Measurements from ENCODE around the gene DYNLT1.
"Not testable (repeated sequence)": the region's sequence is repeated elsewhere in the genome, so short reads cannot be mapped to it uniquely, and the experiment has no call there.

The DYNLT1 gene

DNA sequence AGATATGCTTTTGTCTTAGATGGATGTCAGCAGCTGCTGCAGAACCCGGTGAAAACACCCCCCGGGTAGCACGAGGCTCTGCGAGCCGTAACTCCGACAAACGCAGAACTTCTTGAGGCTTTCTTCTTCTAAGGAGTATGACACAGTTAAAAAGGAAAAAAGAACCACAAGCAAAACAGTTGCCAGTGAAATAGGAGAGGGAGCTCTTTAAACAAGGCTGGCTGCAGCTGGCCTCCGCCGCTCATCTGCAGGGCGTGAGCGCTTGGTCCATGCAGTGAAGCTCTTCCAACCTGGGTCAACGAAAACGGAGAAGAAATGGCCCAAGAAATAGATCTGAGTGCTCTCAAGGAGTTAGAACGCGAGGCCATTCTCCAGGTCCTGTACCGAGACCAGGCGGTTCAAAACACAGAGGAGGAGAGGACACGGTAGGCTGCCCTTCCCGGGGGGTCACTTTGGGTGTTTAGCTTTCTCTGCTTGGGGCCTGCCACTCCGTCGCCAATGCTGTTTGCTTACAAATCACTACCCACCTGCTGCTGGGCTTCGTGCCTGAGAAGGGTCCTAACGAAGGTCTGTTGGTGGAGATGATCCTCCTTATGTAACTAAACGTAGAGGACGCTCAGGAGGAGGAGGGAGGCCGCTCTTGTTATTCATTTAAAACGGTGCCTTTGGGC, 18.5 kb upstream of the DYNLT1 start:
- TF ChIP-seq, protein P1, sequence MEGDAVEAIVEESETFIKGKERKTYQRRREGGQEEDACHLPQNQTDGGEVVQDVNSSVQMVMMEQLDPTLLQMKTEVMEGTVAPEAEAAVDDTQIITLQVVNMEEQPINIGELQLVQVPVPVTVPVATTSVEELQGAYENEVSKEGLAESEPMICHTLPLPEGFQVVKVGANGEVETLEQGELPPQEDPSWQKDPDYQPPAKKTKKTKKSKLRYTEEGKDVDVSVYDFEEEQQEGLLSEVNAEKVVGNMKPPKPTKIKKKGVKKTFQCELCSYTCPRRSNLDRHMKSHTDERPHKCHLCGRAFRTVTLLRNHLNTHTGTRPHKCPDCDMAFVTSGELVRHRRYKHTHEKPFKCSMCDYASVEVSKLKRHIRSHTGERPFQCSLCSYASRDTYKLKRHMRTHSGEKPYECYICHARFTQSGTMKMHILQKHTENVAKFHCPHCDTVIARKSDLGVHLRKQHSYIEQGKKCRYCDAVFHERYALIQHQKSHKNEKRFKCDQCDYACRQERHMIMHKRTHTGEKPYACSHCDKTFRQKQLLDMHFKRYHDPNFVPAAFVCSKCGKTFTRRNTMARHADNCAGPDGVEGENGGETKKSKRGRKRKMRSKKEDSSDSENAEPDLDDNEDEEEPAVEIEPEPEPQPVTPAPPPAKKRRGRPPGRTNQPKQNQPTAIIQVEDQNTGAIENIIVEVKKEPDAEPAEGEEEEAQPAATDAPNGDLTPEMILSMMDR (IDR thresholded peaks at IDR 0.05; ENCODE audit: low read length, missing control alignments): no peak
- DNase-seq (ENCODE audit: low read depth): no peak
- no peak overlapping the region for H3K4me3 ChIP-seq (replicated peaks; ENCODE audit: low read depth, low read length)

DNA sequence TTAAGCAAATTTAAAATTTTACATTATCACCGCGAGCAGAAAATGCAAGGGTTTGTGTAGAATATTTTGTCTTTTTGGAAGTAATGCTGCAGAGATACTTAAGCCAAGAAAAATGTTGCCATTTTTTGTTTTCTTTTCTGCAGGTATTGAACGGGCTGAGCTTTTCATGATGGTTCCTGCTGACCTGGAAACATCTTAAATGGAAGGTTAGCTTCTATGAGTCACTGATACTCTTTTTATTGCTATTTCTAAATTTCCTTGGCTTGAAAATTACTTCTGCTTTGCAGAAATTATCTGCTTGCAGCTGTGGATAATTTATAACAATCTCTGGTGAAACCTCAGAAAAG, 18.0 kb upstream of the DYNLT1 start:
- no peak overlapping the region for H3K4me3 ChIP-seq (replicated peaks; ENCODE audit: low read depth, low read length)
- TF ChIP-seq, protein P1 (IDR thresholded peaks at IDR 0.05; ENCODE audit: low read length, missing control alignments): no peak
- DNase-seq (ENCODE audit: low read depth): no peak

DNA sequence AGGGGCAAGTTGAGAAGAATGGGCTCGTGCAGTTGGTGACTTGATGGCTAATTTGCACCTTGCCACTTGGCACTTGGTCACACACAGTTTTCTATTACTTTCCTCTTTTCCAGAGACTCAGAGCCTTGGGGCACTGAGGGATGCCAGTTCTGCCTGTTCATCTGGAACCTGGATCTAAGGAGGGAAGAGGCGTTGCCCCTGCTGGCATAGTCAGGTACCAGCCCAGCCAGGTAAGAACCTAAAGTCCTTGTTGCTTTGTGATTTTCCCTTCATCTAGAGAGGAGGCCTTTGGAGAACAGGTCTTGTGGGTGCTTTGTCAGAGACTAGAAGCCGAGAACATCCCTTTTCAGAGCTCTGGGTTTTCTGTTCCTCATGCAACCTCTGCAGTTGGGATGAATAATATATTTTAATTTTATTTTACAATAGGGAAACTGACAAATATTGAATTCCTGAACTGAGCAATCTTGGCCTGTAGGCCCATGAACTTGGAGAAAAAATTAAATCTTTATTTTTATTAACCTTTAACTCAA, 16.7 kb upstream of the DYNLT1 start:
- TF ChIP-seq, protein P1 (IDR thresholded peaks at IDR 0.05; ENCODE audit: low read length, missing control alignments): no peak
- no peak overlapping the region for H3K4me3 ChIP-seq (replicated peaks; ENCODE audit: low read depth, low read length)
- DNase-seq (ENCODE audit: low read depth): no peak

DNA sequence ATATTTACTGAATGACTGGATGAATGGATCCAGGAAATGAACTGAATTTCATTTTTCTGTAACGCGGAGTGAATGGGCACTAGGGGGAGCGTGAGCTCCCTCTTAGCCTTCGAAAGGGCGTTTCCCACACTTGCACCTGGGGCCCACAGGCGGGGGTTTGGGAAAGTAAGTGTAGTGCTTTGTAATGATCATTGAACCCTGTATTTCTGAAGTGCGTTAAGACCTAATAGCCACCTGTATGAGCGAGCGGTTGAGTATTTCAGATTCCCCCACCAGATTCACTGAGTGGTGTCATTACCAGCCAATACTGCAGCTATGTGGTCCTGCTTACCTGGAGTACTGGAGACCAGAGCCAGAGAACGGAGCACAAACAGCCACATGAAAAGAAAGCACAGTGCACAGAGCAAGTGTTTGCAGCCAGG, 15.8 kb upstream of the DYNLT1 start:
- H3K4me3 ChIP-seq (replicated peaks; ENCODE audit: low read depth, low read length): no peak overlapping the region
- no peak for DNase-seq (ENCODE audit: low read depth)
- TF ChIP-seq, protein P1 (IDR thresholded peaks at IDR 0.05; ENCODE audit: low read length, missing control alignments): peak; percentile 56

DNA sequence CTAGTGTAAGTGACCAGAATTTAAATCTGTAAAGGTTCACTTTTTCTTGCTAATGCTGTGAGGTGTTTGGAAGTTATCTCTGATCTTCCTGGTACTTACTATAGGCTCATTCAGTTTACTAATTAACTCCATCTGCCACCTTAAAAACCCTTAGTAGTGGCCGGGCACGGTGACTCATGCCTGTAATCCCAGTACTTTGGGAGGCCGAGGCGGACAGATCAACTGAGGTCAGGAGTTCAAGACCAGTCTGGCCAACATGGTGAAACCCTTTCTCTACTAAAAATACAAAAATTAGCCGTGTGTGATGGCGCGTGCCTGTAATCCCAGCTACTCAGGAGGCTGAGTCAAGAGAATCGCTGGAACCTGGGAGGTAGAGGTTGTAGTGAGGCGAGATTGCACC, 12.4 kb upstream of the DYNLT1 start:
- DNase-seq (ENCODE audit: low read depth); H3K4me3 ChIP-seq (replicated peaks; ENCODE audit: low read depth, low read length): not testable (repeated sequence)

DNA sequence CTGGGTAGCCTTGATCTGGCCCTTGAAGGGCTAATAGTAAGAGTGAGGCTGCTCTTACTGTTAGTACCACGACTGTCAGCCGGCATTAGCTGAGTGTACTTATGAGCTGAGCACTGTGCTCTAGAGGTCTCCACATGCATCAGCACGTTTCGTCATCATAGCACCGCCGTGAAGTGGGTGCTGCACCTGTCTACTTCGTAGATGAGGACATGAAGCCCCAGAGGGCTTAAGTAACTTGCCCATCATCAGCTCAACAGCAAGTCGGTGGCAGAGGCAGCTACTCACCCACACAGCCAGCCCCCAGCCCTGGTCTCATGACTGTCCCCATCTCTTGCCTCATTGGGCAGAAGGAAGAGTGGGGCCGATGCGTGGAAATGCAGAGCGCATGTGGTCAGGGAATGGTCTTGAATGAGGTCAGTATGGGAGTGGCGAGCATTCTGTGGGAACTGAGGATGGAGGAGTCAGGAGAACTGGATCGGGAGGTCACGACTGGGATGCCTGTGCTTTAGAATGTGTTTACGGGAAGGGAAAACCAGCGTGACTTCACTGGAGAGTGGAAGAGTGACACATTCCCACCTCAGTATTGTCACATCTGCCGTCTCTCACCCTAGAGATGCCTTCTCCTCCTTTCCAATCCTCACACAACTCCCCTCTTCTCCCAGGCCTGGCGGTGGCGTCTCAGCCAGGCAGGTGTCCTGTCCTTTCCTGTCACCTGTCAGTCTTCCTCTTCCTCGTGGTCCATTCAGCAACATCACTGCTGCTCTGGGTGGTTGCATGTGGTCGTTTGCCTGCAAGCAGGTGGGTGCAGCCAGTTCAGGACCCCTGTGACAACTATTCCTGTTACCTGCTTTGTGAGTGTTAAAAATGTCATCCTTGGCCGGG, 11.3 kb upstream of the DYNLT1 start:
- TF ChIP-seq, protein P1 (IDR thresholded peaks at IDR 0.05; ENCODE audit: low read length, missing control alignments): no peak
- no peak for DNase-seq (ENCODE audit: low read depth)
- no peak overlapping the region for H3K4me3 ChIP-seq (replicated peaks; ENCODE audit: low read depth, low read length)

DNA sequence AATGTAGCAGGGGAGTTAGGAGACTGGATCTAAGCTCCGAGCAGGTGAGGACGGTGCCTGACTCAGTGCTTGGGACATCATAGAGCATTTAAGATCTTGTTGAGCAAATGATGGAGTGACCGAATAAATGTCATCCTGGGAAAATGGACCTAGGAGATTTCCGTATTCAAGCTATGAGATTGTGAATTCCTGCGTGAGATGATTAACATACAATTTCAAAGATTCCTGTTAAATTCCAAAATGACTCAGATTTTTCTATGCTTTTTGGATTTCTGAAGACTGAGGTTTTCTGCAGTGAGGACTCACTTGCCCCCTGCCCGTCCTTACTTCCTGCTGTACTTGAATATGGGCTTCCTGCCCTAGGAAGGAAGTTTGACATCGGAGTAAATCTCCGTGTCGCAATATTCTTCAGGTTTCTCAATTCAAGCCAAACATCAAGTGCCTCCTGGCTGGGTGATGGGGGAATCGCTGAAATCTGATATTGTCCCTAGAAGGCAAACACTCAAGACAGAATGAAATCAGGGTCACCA, 10.5 kb upstream of the DYNLT1 start:
- DNase-seq (ENCODE audit: low read depth): peak; percentile 88
- H3K4me3 ChIP-seq (replicated peaks; ENCODE audit: low read depth, low read length): no peak overlapping the region
- TF ChIP-seq, protein P1 (IDR thresholded peaks at IDR 0.05; ENCODE audit: low read length, missing control alignments): no peak

Data from fibroblast of pulmonary artery (primary cell).